Ovary (tissue), 9 donors: ENCODE results near the gene CA14. TPM values are rescaled to one million over a fixed set of nuclear protein-coding genes. Genes with fewer than 3 reads are reported as not detected.

Experiments
- DNase-seq, 5 donors: peaks; one replicate each; pipeline ENCODE4 v3.0.0-alpha.2; 2019 to 2020
- H3K27ac ChIP-seq, 2 donors: fragments of 200-600 bp; one replicate each; pipeline versions ENCODE4 v1.5.1 to v1.8.0; 2019 to 2022
- H3K27me3 ChIP-seq: fragments of 200-600 bp; one replicate; pipeline ENCODE4 v1.8.0; 2022
- H3K36me3 ChIP-seq: fragments of 200-600 bp; sonication (generic); one replicate; pipeline ENCODE4 v1.5.1; 2019
- H3K4me1 ChIP-seq: one replicate; pipeline ENCODE4 v1.8.1; 2013; ENCODE audit warnings: mild to moderate bottlenecking, moderate library complexity; ENCODE audit not compliant: insufficient read depth
- H3K4me3 ChIP-seq: fragments of 200-600 bp; sonication (generic); one replicate; pipeline ENCODE4 v1.5.1; 2017
- H3K9me3 ChIP-seq, 2 donors: fragments of 200-600 bp in 1 of 2; sonication (generic) in 1 of 2; one replicate each; pipeline versions ENCODE4 v1.5.1 to v1.8.1; 2013 to 2019; ENCODE audit warnings: mild to moderate bottlenecking in 1 of 2, moderate library complexity in 1 of 2
- EP300 ChIP-seq: sonication (generic); formaldehyde crosslinking; IDR thresholded peaks from one replicate; pipeline ENCODE4 v1.6.1; 2017; ENCODE audit warnings: antibody characterized with exemption
- POLR2A ChIP-seq: fragments of 450-650 bp; IDR thresholded peaks from one replicate; pipeline ENCODE4 v1.6.1; 2017; ENCODE audit warnings: antibody characterized with exemption, mild to moderate bottlenecking, moderate library complexity
- WGBS, 3 donors: extraction: QIAGEN DNeasy Blood & Tissue Kit in 1 of 3; methylation state at CpG; one replicate each; pipeline versions ENCODE4 v1.1.5 to v1.1.7; 2013 to 2017; 5-methylcytosine and 5-hydroxymethylcytosine counted together
- intact Hi-C, 4 donors: fragments of 100-400 bp; cut with DNase I; formaldehyde crosslinking; loops; one replicate each; pipeline versions ENCODE4 v1.11.0 to v1.15.1; 2022 to 2023
- polyA plus RNA-seq, 2 donors: library from polyadenylated mRNA; stranded (reverse); fragments of 200-250 nt in 1 of 2; fragments of 350-450 nt in 1 of 2; fragmentation: Illumina TruSeq in 1 of 2; extraction: RNeasy Lipid Tissue Mini Kit (QIAGEN cat#74804) in 1 of 2; gene quantifications; one replicate each; pipeline ENCODE4 v1.2.3, GENCODE V29; 2013 to 2014
- total RNA-seq, 7 donors: library from RNA; depleted of rRNA in 2 of 7; stranded (reverse); fragments of >200 nt in 2 of 7; fragmentation: NEBNext Ultra II Directional in 3 of 7; extraction: Animal tissue kit (Norgen Biotek cat#: 25700) in 3 of 7; gene quantifications; one replicate each; pipeline versions ENCODE4 v1.1.0 to v1.2.4, GENCODE V29; 2016 to 2023
- TF ChIP-seq, protein P1 (sequence below), 3 donors: fragments of 450-650 bp in 2 of 3; fragments of 200-600 bp in 1 of 3; IDR thresholded peaks; one replicate each; pipeline versions ENCODE4 v1.5.1 to v1.8.0; 2016 to 2022; ENCODE audit warnings: antibody characterized with exemption in 3 of 3, mild to moderate bottlenecking in 1 of 3
- donor health status: DM: no; HTN: no; CAD: no; lungs with moderate emphysema.
- donor health status: DM: no; HTN: no; CAD: no.
- donor health status: Bipolar disorder and iron deficiency.
- donor health status: DM: yes; HTN: yes; CAD: no.
- donor health status: DM: no; HTN: no; CAD: no.
- donor health status: DM: yes; HTN: yes; CAD: no.

CA14 gene
- total and polyA plus RNA-seq, 9 donors = 0.23 to 5.7 (median 1.0) TPM; not detected in 1

DNA sequence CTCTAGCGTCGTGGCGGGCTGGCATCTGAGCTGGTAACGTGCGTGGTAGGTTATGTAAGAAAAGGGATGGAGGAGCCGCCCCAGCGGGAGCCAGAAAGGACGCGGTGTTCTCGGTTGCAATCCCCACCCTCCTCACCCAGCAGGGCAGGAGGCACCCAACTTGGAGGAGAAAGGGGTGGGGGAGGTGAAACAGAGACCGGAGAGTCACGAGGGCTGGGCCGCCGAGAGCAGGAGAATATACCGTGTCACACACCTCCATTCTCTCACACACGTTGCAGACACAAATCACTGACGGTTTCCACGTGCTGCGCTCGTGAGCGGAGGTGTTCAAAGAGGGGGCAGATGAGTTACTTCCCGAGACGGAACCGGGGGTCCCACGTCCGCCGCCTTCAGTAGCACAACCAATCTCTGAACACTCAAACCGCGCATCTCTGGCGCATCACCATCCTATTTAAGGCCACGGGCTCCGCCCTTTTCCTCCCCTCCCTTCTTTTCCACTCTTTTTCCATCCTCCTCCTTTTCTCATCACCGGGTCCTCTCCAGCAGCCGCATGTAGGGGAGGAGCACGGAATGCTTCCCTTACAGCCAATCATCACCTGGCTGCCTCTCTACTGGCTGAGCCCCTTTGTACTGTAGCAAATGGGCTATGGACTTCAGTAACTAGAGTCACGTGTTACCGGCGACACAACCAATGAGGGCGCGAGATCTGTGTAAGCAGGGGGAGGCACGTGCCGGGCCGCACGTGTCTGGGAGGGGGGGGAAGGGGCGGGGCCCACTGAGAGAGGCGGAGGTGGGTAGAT, 24.4 kb downstream of the CA14 start, which contains the start of gene CIART:
TSS of gene CIART (plus strand) at position 797 of the 800 bp plus-strand sequence. CDS start 714 bp downstream, outside the sequence.
- DNase-seq = peak; percentile 90 to 96 (median 93)
- Histone ChIP-seq H3K36me3 (no peaks in the 10 kb centered on the region), H3K4me1 (peaks cover 8% of the 10 kb centered on the region), H3K9me3 (no peaks in the 10 kb centered on the region), H3K27ac (peak within 1 kb of the TSS; percentile 79 to 87), H3K4me3 (peak within 1 kb of the TSS; percentile 44), H3K27me3 (no peaks in the 10 kb centered on the region)
- TF ChIP-seq, protein P1, sequence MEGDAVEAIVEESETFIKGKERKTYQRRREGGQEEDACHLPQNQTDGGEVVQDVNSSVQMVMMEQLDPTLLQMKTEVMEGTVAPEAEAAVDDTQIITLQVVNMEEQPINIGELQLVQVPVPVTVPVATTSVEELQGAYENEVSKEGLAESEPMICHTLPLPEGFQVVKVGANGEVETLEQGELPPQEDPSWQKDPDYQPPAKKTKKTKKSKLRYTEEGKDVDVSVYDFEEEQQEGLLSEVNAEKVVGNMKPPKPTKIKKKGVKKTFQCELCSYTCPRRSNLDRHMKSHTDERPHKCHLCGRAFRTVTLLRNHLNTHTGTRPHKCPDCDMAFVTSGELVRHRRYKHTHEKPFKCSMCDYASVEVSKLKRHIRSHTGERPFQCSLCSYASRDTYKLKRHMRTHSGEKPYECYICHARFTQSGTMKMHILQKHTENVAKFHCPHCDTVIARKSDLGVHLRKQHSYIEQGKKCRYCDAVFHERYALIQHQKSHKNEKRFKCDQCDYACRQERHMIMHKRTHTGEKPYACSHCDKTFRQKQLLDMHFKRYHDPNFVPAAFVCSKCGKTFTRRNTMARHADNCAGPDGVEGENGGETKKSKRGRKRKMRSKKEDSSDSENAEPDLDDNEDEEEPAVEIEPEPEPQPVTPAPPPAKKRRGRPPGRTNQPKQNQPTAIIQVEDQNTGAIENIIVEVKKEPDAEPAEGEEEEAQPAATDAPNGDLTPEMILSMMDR (IDR thresholded peaks at IDR 0.05) = peak in 1 of 3 donors; percentile 7
- TF ChIP-seq POLR2A (peak; percentile 51), EP300 (peak; percentile 60)
- WGBS, 3 donors = 0% methylated on average over 46 of the region's 46 CpGs
- intact Hi-C loops = loop anchor here in 1 of 4 donors (2.0 kb wide), 1 partner anchor 13 kb away; the partner anchor contains the start of gene APH1A

DNA sequence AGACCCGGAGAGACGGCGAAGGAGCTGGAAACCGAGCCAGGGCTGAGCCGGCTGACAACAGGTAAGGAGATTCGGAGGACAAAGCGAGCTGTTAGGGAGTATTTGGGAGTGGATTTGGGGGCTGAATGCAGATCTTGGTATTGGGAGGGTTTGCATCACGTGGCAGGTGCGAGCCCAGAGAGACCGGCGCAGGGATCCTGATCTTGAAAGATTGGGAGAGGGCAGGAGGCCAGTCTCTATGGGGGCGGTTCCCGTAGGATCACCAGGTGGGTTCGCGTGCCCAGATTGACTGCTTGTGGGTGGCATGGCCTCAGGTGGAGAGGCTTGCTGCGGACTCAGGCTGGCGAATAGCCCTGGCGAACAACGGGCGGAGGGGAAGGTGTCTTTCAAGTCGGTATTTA, 25.0 kb downstream of the CA14 start:
- Histone ChIP-seq H3K27me3 (no peaks in the 10 kb centered on the region), H3K4me3 (peak overlapping the region; percentile 44), H3K4me1 (peaks cover 8% of the 10 kb centered on the region), H3K27ac (peak overlapping the region; percentile 79 to 81), H3K9me3 (no peaks in the 10 kb centered on the region), H3K36me3 (no peaks in the 10 kb centered on the region)
- DNase-seq = no peak
- intact Hi-C loops = loop anchor here in 1 of 4 donors (2.0 kb wide), 1 partner anchor 14 kb away; the partner anchor contains the start of gene APH1A
- 1 to 3% (median 2%) methylated on average over 21 of the region's 21 CpGs for WGBS, 3 donors
- TF ChIP-seq POLR2A = no peak
- no peak for TF ChIP-seq EP300
- TF ChIP-seq, protein P1 (IDR thresholded peaks at IDR 0.05) = no peak

DNA sequence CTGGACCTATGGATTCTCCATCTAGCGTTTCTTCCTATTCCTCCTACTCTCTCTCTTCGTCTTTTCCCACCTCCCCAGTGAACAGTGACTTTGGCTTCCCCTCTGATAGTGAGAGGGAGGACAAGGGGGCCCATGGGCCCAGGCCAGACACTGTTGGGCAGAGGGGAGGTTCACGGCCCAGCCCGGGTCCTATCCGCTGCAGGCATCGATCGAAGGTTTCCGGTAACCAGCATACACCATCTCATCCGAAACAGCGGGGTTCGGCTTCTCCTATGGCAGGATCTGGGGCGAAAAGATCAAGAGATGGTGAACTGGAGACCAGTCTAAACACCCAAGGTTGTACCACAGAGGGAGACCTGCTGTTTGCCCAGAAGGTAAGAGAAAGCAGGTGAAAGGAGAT, 25.7 kb downstream of the CA14 start:
- H3K36me3 ChIP-seq = no peaks in the 10 kb centered on the region
- intact Hi-C loops = loop anchor here in 1 of 4 donors (2.0 kb wide), 1 partner anchor 14 kb away; the partner anchor contains the start of gene APH1A
- TF ChIP-seq POLR2A (no peak), EP300 (no peak)
- TF ChIP-seq, protein P1 (IDR thresholded peaks at IDR 0.05) = no peak
- H3K4me3 ChIP-seq = peak overlapping the region; percentile 44
- H3K9me3 ChIP-seq = no peaks in the 10 kb centered on the region
- peaks cover 8% of the 10 kb centered on the region for H3K4me1 ChIP-seq
- 68 to 69% (median 69%) methylated on average over 12 of the region's 12 CpGs for WGBS, 3 donors
- DNase-seq = peak in 1 of 5 donors; percentile 32
- peak overlapping the region; percentile 79 to 81 for H3K27ac ChIP-seq
- H3K27me3 ChIP-seq = no peaks in the 10 kb centered on the region

DNA sequence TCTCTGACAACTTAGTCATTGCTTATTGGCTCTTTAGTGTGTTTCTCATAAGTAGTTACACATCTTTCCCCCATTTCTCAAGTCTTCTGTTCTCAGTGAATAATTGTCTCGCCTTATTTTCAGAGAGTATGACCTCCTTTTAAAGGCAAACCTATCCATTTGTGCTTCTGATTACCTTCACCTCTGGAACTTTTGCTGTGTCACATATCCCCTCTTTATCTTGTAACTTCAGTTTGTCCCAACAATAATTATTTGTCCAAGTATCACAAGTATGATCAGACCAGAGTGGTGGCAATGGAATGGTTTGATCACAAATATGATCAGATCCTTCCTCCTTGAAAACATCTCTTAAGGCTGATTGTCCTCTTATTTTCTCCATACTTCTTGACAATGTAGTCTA, 30.8 kb downstream of the CA14 start:
- H3K27me3 ChIP-seq = no peaks in the 10 kb centered on the region
- H3K4me3 ChIP-seq = no peak overlapping the region
- H3K4me1 ChIP-seq = peaks cover 4% of the 10 kb centered on the region
- no peaks in the 10 kb centered on the region for H3K9me3 ChIP-seq
- WGBS, 3 donors = 75 to 88% (median 80%) methylated on average over 1 of the region's 1 CpG
- intact Hi-C loops = no loop called here
- no peaks in the 10 kb centered on the region for H3K36me3 ChIP-seq
- H3K27ac ChIP-seq = no peak overlapping the region
- DNase-seq = no peak
- TF ChIP-seq EP300 (no peak), POLR2A (no peak)
- TF ChIP-seq, protein P1 (IDR thresholded peaks at IDR 0.05) = no peak
